ENCODE measurements around the gene EMC6. TPM values are rescaled to one million over a fixed set of nuclear protein-coding genes. Genes with fewer than 3 reads are reported as not detected.

The EMC6 gene
- total and polyA plus RNA-seq, 2 of the 4 experiments (the other 2 are of a cell fraction): 10.9 to 80.5 TPM

DNA sequence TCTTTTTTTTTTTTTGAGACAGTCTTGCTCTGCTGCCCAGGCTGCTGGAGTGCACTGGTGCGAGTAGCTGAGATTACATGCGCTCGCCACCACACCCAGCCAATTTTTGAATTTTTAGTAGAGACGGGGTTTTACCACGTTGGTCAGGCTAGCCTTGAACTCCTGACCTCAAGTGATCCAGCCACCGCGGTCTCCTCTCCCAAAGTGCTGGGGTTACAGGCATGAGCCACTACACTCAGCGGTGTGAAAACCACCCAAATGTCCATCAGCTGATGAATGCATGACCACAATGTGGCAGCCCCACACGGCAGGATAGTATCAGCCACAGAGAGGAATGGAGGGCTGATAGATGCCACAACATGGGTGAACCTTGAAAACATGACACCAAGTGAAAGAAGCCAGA is 25.2 kb downstream of the EMC6 start:
- intact Hi-C loops (cut with micrococcal nuclease) (no loop called here), dilution Hi-C loops (cut with HindIII; ENCODE audit: low sequenced_read_pairs, unreplicated experiment) (no loop called here), in situ Hi-C loops (cut with MboI; ENCODE audit: low sequenced_read_pairs) (no loop called here)
- Histone ChIP-seq H3K56ac (ENCODE audit: extremely low read depth, insufficient read depth, low read length) (no peak overlapping the region), H3K14ac (replicated peaks; ENCODE audit: low read depth, low read length) (no peak overlapping the region), H3K23ac (ENCODE audit: low read depth, low read length) (no peak overlapping the region), H2BK15ac (ENCODE audit: low read depth, low read length) (no peak overlapping the region), H4K5ac (ENCODE audit: low read depth, low read length) (no peak overlapping the region), H3K9me1 (ENCODE audit: insufficient read depth, low read length) (no peaks in the 10 kb centered on the region), H2BK120ac (ENCODE audit: low read depth, low read length) (no peak overlapping the region), H4K20me1 (ENCODE audit: insufficient read depth, low read length) (no peaks in the 10 kb centered on the region), H2AK5ac (ENCODE audit: low read depth, low read length) (no peak overlapping the region; the same call in 1 of the 2 replicates), H3K4me1 (ENCODE audit: control insufficient read depth, insufficient read depth, low read length) (peaks cover 4% of the 10 kb centered on the region; the same call in 1 of the 2 replicates), H3K79me1 (ENCODE audit: low read depth in 1 of 2, low read length in 2 of 2) (no peaks in the 10 kb centered on the region), H3K4me3 (ENCODE audit: insufficient read depth, low read depth, low read length) (no peak overlapping the region), H2BK5ac (ENCODE audit: low read depth, low read length, poor library complexity, severe bottlenecking) (no peak overlapping the region), H3K18ac (ENCODE audit: low read depth, low read length) (no peak overlapping the region), H4K8ac (ENCODE audit: low read depth in 2 of 2, low read length in 2 of 2) (no peak overlapping the region), H3K9ac (ENCODE audit: low read depth, low read length) (no peak overlapping the region), H2AK9ac (replicated peaks; ENCODE audit: low read depth, low read length, poor library complexity) (no peak overlapping the region), H3K27ac (ENCODE audit: insufficient read depth, low read length) (no peak overlapping the region), H3K36me3 (ENCODE audit: control insufficient read depth, insufficient read depth, low read length) (no peaks in the 10 kb centered on the region), H3K27me3 (ENCODE audit: control insufficient read depth, insufficient read depth, low read length) (peaks cover 17% of the 10 kb centered on the region), H3K9me3 (ENCODE audit: control insufficient read depth, insufficient read depth, low read length) (peaks cover 12% of the 10 kb centered on the region), H2AFZ (replicated peaks; ENCODE audit: low read length, poor library complexity) (no peak overlapping the region), H2BK20ac (ENCODE audit: low read depth, low read length) (no peak overlapping the region), H3K4ac (ENCODE audit: low read depth, low read length) (no peak overlapping the region), H4K91ac (ENCODE audit: insufficient read depth, low read depth, low read length) (no peak overlapping the region), H3K4me2 (ENCODE audit: low read depth, low read length) (no peak overlapping the region)
- DNase-seq (no peak), ATAC-seq (ENCODE audit: low read depth) (no peak)
- ChIA-PET CTCF (no interaction called here), POLR2A (ENCODE audit: unreplicated experiment) (no interaction called here)
- no peak for TF ChIP-seq RFX5 (IDR thresholded peaks at IDR 0.05; ENCODE audit: low read depth, low read length)
- TF ChIP-seq, protein P1, sequence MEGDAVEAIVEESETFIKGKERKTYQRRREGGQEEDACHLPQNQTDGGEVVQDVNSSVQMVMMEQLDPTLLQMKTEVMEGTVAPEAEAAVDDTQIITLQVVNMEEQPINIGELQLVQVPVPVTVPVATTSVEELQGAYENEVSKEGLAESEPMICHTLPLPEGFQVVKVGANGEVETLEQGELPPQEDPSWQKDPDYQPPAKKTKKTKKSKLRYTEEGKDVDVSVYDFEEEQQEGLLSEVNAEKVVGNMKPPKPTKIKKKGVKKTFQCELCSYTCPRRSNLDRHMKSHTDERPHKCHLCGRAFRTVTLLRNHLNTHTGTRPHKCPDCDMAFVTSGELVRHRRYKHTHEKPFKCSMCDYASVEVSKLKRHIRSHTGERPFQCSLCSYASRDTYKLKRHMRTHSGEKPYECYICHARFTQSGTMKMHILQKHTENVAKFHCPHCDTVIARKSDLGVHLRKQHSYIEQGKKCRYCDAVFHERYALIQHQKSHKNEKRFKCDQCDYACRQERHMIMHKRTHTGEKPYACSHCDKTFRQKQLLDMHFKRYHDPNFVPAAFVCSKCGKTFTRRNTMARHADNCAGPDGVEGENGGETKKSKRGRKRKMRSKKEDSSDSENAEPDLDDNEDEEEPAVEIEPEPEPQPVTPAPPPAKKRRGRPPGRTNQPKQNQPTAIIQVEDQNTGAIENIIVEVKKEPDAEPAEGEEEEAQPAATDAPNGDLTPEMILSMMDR (conservative IDR thresholded peaks at IDR 0.05; ENCODE audit: low read depth, low read length): no peak
- TF ChIP-seq MAZ (IDR thresholded peaks at IDR 0.05; ENCODE audit: borderline replicate concordance, low read depth, low read length): no peak
- WGBS, 2 experiments (ENCODE audit: extremely low coverage in 2 of 2, insufficient read length in 1 of 2): 69% methylated on average over 5 of the region's 9 CpGs; no CpG with 5 or more reads in 1 of the 2 experiments
- no TSS peak for BruUV-seq (replicated peaks)
